ENCODE data around the gene TP63.
"Not testable (repeated sequence)": the region's sequence is repeated elsewhere in the genome, so short reads cannot be mapped to it uniquely, and the experiment has no call there.

The TP63 gene

GRCh38 chr3:189596078-189596979 lies 34.9 kb upstream of the TP63 start:
- not testable (repeated sequence) for H3K27ac ChIP-seq (ENCODE audit: low read depth, low read length); H3K4me3 ChIP-seq (ENCODE audit: low read depth in 1 of 2, low read length in 2 of 2); H3K36me3 ChIP-seq (ENCODE audit: control insufficient read depth in 1 of 2, insufficient read depth in 2 of 2, low read length in 2 of 2)

GRCh38 chr3:189597918-189598317 lies 33.3 kb upstream of the TP63 start:
- Histone ChIP-seq H3K4me1 (ENCODE audit: control insufficient read depth in 1 of 2, insufficient read depth in 2 of 2, low read length in 2 of 2) (no peaks in the 10 kb centered on the region), H3K9ac (ENCODE audit: low read depth in 1 of 2, low read length in 2 of 2) (no peak overlapping the region), H3K27ac (ENCODE audit: low read depth, low read length) (no peak overlapping the region), H3K9me3 (ENCODE audit: control insufficient read depth in 1 of 2, low read length in 2 of 2) (no peaks in the 10 kb centered on the region), H3K27me3 (ENCODE audit: control insufficient read depth in 1 of 2, insufficient read depth in 2 of 2, low read length in 2 of 2) (no peaks in the 10 kb centered on the region), H3K4me3 (ENCODE audit: low read depth in 1 of 2, low read length in 2 of 2) (no peak overlapping the region), H3K36me3 (ENCODE audit: control insufficient read depth in 1 of 2, insufficient read depth in 2 of 2, low read length in 2 of 2) (no peaks in the 10 kb centered on the region)

More at GRCh38 chr3:189596078-189596979, 34.9 kb upstream of the TP63 start:
- H3K9ac ChIP-seq (ENCODE audit: low read depth in 1 of 2, low read length in 2 of 2); H3K27me3 ChIP-seq (ENCODE audit: control insufficient read depth in 1 of 2, insufficient read depth in 2 of 2, low read length in 2 of 2); H3K4me1 ChIP-seq (ENCODE audit: control insufficient read depth in 1 of 2, insufficient read depth in 2 of 2, low read length in 2 of 2); H3K9me3 ChIP-seq (ENCODE audit: control insufficient read depth in 1 of 2, low read length in 2 of 2): not testable (repeated sequence)

GRCh38 chr3:189598530-189599225 lies 32.5 kb upstream of the TP63 start:
- Histone ChIP-seq H3K9me3 (ENCODE audit: control insufficient read depth in 1 of 2, low read length in 2 of 2) (no peaks in the 10 kb centered on the region), H3K27me3 (ENCODE audit: control insufficient read depth in 1 of 2, insufficient read depth in 2 of 2, low read length in 2 of 2) (no peaks in the 10 kb centered on the region), H3K27ac (ENCODE audit: low read depth, low read length) (no peak overlapping the region), H3K4me3 (ENCODE audit: low read depth in 1 of 2, low read length in 2 of 2) (no peak overlapping the region), H3K36me3 (ENCODE audit: control insufficient read depth in 1 of 2, insufficient read depth in 2 of 2, low read length in 2 of 2) (no peaks in the 10 kb centered on the region), H3K9ac (ENCODE audit: low read depth in 1 of 2, low read length in 2 of 2) (no peak overlapping the region), H3K4me1 (ENCODE audit: control insufficient read depth in 1 of 2, insufficient read depth in 2 of 2, low read length in 2 of 2) (no peaks in the 10 kb centered on the region)

GRCh38 chr3:189602471-189602870 lies 28.7 kb upstream of the TP63 start:
- H3K27ac ChIP-seq (ENCODE audit: low read depth, low read length): no peak overlapping the region
- H3K36me3 ChIP-seq (ENCODE audit: control insufficient read depth in 1 of 2, insufficient read depth in 2 of 2, low read length in 2 of 2): no peaks in the 10 kb centered on the region
- peaks cover 0 to 5% of the 10 kb centered on the region in 2 donors for H3K9me3 ChIP-seq (ENCODE audit: control insufficient read depth in 1 of 2, low read length in 2 of 2)
- H3K4me1 ChIP-seq (ENCODE audit: control insufficient read depth in 1 of 2, insufficient read depth in 2 of 2, low read length in 2 of 2): no peaks in the 10 kb centered on the region
- H3K4me3 ChIP-seq (ENCODE audit: low read depth in 1 of 2, low read length in 2 of 2): no peak overlapping the region
- no peak overlapping the region for H3K9ac ChIP-seq (ENCODE audit: low read depth in 1 of 2, low read length in 2 of 2)
- no peaks in the 10 kb centered on the region for H3K27me3 ChIP-seq (ENCODE audit: control insufficient read depth in 1 of 2, insufficient read depth in 2 of 2, low read length in 2 of 2)

- Histone ChIP-seq H3K27ac (ENCODE audit: low read depth, low read length) (no peak overlapping the region), H3K9me3 (ENCODE audit: control insufficient read depth in 1 of 2, low read length in 2 of 2) (peaks cover 0 to 5% of the 10 kb centered on the region in 2 donors), H3K36me3 (ENCODE audit: control insufficient read depth in 1 of 2, insufficient read depth in 2 of 2, low read length in 2 of 2) (no peaks in the 10 kb centered on the region), H3K4me3 (ENCODE audit: low read depth in 1 of 2, low read length in 2 of 2) (no peak overlapping the region), H3K4me1 (ENCODE audit: control insufficient read depth in 1 of 2, insufficient read depth in 2 of 2, low read length in 2 of 2) (no peaks in the 10 kb centered on the region), H3K27me3 (ENCODE audit: control insufficient read depth in 1 of 2, insufficient read depth in 2 of 2, low read length in 2 of 2) (no peaks in the 10 kb centered on the region), H3K9ac (ENCODE audit: low read depth in 1 of 2, low read length in 2 of 2) (no peak overlapping the region)
These were observed 25.5 kb upstream of the TP63 start for GRCh38 chr3:189605717-189606116.

GRCh38 chr3:189606774-189607173 lies 24.4 kb upstream of the TP63 start:
- no peaks in the 10 kb centered on the region for H3K36me3 ChIP-seq (ENCODE audit: control insufficient read depth in 1 of 2, insufficient read depth in 2 of 2, low read length in 2 of 2)
- H3K27me3 ChIP-seq (ENCODE audit: control insufficient read depth in 1 of 2, insufficient read depth in 2 of 2, low read length in 2 of 2): no peaks in the 10 kb centered on the region
- no peak overlapping the region for H3K4me3 ChIP-seq (ENCODE audit: low read depth in 1 of 2, low read length in 2 of 2)
- H3K4me1 ChIP-seq (ENCODE audit: control insufficient read depth in 1 of 2, insufficient read depth in 2 of 2, low read length in 2 of 2): no peaks in the 10 kb centered on the region
- no peak overlapping the region for H3K9ac ChIP-seq (ENCODE audit: low read depth in 1 of 2, low read length in 2 of 2)
- no peak overlapping the region for H3K27ac ChIP-seq (ENCODE audit: low read depth, low read length)
- peaks cover 4 to 5% of the 10 kb centered on the region in 2 donors for H3K9me3 ChIP-seq (ENCODE audit: control insufficient read depth in 1 of 2, low read length in 2 of 2)

- not testable (repeated sequence) for H3K36me3 ChIP-seq (ENCODE audit: control insufficient read depth in 1 of 2, insufficient read depth in 2 of 2, low read length in 2 of 2); H3K9me3 ChIP-seq (ENCODE audit: control insufficient read depth in 1 of 2, low read length in 2 of 2); H3K27me3 ChIP-seq (ENCODE audit: control insufficient read depth in 1 of 2, insufficient read depth in 2 of 2, low read length in 2 of 2); H3K4me3 ChIP-seq (ENCODE audit: low read depth in 1 of 2, low read length in 2 of 2); H3K4me1 ChIP-seq (ENCODE audit: control insufficient read depth in 1 of 2, insufficient read depth in 2 of 2, low read length in 2 of 2); H3K9ac ChIP-seq (ENCODE audit: low read depth in 1 of 2, low read length in 2 of 2); H3K27ac ChIP-seq (ENCODE audit: low read depth, low read length)
These were observed 18.5 kb upstream of the TP63 start for GRCh38 chr3:189612641-189613040.

- no peaks in the 10 kb centered on the region for H3K36me3 ChIP-seq (ENCODE audit: control insufficient read depth in 1 of 2, insufficient read depth in 2 of 2, low read length in 2 of 2)
- H3K27me3 ChIP-seq (ENCODE audit: control insufficient read depth in 1 of 2, insufficient read depth in 2 of 2, low read length in 2 of 2): no peaks in the 10 kb centered on the region
- no peak overlapping the region for H3K9ac ChIP-seq (ENCODE audit: low read depth in 1 of 2, low read length in 2 of 2)
- no peaks in the 10 kb centered on the region for H3K4me1 ChIP-seq (ENCODE audit: control insufficient read depth in 1 of 2, insufficient read depth in 2 of 2, low read length in 2 of 2)
- no peak overlapping the region for H3K4me3 ChIP-seq (ENCODE audit: low read depth in 1 of 2, low read length in 2 of 2)
- H3K9me3 ChIP-seq (ENCODE audit: control insufficient read depth in 1 of 2, low read length in 2 of 2): peaks cover 0 to 4% of the 10 kb centered on the region in 2 donors
- H3K27ac ChIP-seq (ENCODE audit: low read depth, low read length): no peak overlapping the region
These were observed 18.1 kb upstream of the TP63 start for GRCh38 chr3:189613122-189613521.

GRCh38 chr3:189621948-189622603 lies 9.1 kb upstream of the TP63 start:
- Histone ChIP-seq H3K9ac (ENCODE audit: low read depth in 1 of 2, low read length in 2 of 2) (no peak overlapping the region), H3K9me3 (ENCODE audit: control insufficient read depth in 1 of 2, low read length in 2 of 2) (no peaks in the 10 kb centered on the region), H3K4me1 (ENCODE audit: control insufficient read depth in 1 of 2, insufficient read depth in 2 of 2, low read length in 2 of 2) (no peaks in the 10 kb centered on the region), H3K4me3 (ENCODE audit: low read depth in 1 of 2, low read length in 2 of 2) (no peak overlapping the region), H3K27me3 (ENCODE audit: control insufficient read depth in 1 of 2, insufficient read depth in 2 of 2, low read length in 2 of 2) (no peaks in the 10 kb centered on the region), H3K27ac (ENCODE audit: low read depth, low read length) (no peak overlapping the region), H3K36me3 (ENCODE audit: control insufficient read depth in 1 of 2, insufficient read depth in 2 of 2, low read length in 2 of 2) (no peaks in the 10 kb centered on the region)

GRCh38 chr3:189622629-189623028 lies 8.6 kb upstream of the TP63 start:
- Histone ChIP-seq H3K9ac (ENCODE audit: low read depth in 1 of 2, low read length in 2 of 2) (no peak overlapping the region), H3K27me3 (ENCODE audit: control insufficient read depth in 1 of 2, insufficient read depth in 2 of 2, low read length in 2 of 2) (no peaks in the 10 kb centered on the region), H3K4me3 (ENCODE audit: low read depth in 1 of 2, low read length in 2 of 2) (no peak overlapping the region), H3K9me3 (ENCODE audit: control insufficient read depth in 1 of 2, low read length in 2 of 2) (no peaks in the 10 kb centered on the region), H3K27ac (ENCODE audit: low read depth, low read length) (no peak overlapping the region), H3K36me3 (ENCODE audit: control insufficient read depth in 1 of 2, insufficient read depth in 2 of 2, low read length in 2 of 2) (no peaks in the 10 kb centered on the region), H3K4me1 (ENCODE audit: control insufficient read depth in 1 of 2, insufficient read depth in 2 of 2, low read length in 2 of 2) (no peaks in the 10 kb centered on the region)

All from duodenal mucosa (tissue), 2 donors.